A549 (cell line): Measurements from ENCODE around the gene EIF4G1.

Experiments
- EHMT2 ChIP-seq: fragments of 200-600 bp; sonication (generic); IDR thresholded peaks from 2 replicates; pipeline ENCODE4 v1.6.1; 2016; ENCODE audit warnings: antibody characterized with exemption, low read depth, mild to moderate bottlenecking, moderate library complexity
- GATA3 ChIP-seq: IDR thresholded peaks from 2 replicates; pipeline ENCODE4 v1.6.1; 2012; ENCODE audit warnings: borderline replicate concordance
- POLR2A ChIP-seq: IDR thresholded peaks from 2 replicates; pipeline ENCODE4 v1.6.1; 2012; ENCODE audit warnings: mild to moderate bottlenecking, low read length
- RFX5 ChIP-seq: fragments of 450-650 bp; IDR thresholded peaks from 2 replicates; pipeline ENCODE4 v1.7.1; 2014; ENCODE audit warnings: antibody characterized with exemption, mild to moderate bottlenecking, moderate library complexity
- TF ChIP-seq, protein P1 (sequence below): fragments of >200 bp; sonication (Bioruptor Twin); formaldehyde crosslinking; IDR thresholded peaks from 3 replicates; pipeline ENCODE4 v1.5.1; 2016

DNA sequence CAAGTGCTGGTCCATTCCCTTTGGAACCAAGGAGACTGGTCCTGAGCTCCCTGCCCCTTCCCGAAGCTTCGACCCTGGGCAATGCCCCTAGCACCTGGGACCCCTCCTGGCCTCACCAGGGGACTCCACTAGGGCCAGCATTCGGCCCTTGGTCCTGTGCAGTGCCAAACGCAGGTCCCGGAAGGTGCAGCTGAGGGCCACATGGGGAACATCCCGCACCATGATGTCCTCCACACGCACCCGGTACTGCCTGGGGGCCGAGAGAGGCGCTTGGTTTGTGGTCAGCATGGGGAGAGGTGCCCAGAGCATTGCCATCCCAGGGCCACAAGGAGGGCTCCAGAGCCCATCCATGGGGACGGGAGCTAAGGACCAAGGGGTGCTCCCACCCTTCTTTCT is 39.1 kb downstream of the EIF4G1 start:
- TF ChIP-seq RFX5: no peak
- TF ChIP-seq, protein P1, sequence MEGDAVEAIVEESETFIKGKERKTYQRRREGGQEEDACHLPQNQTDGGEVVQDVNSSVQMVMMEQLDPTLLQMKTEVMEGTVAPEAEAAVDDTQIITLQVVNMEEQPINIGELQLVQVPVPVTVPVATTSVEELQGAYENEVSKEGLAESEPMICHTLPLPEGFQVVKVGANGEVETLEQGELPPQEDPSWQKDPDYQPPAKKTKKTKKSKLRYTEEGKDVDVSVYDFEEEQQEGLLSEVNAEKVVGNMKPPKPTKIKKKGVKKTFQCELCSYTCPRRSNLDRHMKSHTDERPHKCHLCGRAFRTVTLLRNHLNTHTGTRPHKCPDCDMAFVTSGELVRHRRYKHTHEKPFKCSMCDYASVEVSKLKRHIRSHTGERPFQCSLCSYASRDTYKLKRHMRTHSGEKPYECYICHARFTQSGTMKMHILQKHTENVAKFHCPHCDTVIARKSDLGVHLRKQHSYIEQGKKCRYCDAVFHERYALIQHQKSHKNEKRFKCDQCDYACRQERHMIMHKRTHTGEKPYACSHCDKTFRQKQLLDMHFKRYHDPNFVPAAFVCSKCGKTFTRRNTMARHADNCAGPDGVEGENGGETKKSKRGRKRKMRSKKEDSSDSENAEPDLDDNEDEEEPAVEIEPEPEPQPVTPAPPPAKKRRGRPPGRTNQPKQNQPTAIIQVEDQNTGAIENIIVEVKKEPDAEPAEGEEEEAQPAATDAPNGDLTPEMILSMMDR: no peak
- TF ChIP-seq POLR2A: no peak
- TF ChIP-seq EHMT2: no peak
- TF ChIP-seq GATA3: no peak
